Loucy (cell line): ENCODE data around the gene PRKX.
"Not testable (repeated sequence)": the region's sequence is repeated elsewhere in the genome, so short reads cannot be mapped to it uniquely, and the experiment has no call there.

Source experiments
- H2AFZ ChIP-seq: fragments of 200-600 bp; sonication (generic); 2 replicates; pipeline ENCODE4 v1.6.0; 2016; ENCODE audit warnings: antibody characterized with exemption, mild to moderate bottlenecking, low read length, moderate library complexity
- H3F3A ChIP-seq: fragments of 200-600 bp; 2 replicates; pipeline ENCODE4 v1.6.0; 2016; ENCODE audit warnings: antibody characterized with exemption, low read depth, mild to moderate bottlenecking
- H3K27me3 ChIP-seq: fragments of 200-600 bp; sonication (generic); 2 replicates; pipeline ENCODE4 v1.6.1; 2014; ENCODE audit warnings: low read length, mild to moderate bottlenecking; ENCODE audit not compliant: insufficient read depth, poor library complexity, severe bottlenecking
- H3K36me3 ChIP-seq: fragments of 200-600 bp; sonication (generic); 2 replicates; pipeline ENCODE4 v1.6.1; 2016; ENCODE audit warnings: low read length; ENCODE audit not compliant: insufficient read depth
- H3K4me1 ChIP-seq: fragments of 200-600 bp; sonication (generic); 2 replicates; pipeline ENCODE4 v1.5.1; 2014; ENCODE audit warnings: low read length, mild to moderate bottlenecking; ENCODE audit not compliant: insufficient read depth, poor library complexity, severe bottlenecking
- H3K4me2 ChIP-seq: fragments of 200-600 bp; sonication (generic); 2 replicates; pipeline ENCODE4 v1.6.0; 2014; ENCODE audit warnings: antibody characterized with exemption, low read length, low read depth, mild to moderate bottlenecking; ENCODE audit not compliant: poor library complexity, severe bottlenecking
- H3K4me3 ChIP-seq: fragments of 200-600 bp; sonication (generic); 2 replicates; pipeline ENCODE4 v1.5.1; 2014; ENCODE audit warnings: low read length, mild to moderate bottlenecking, mixed read lengths; ENCODE audit not compliant: poor library complexity, severe bottlenecking
- H3K79me2 ChIP-seq: fragments of 200-600 bp; sonication (generic); 2 replicates; pipeline ENCODE4 v1.6.1; 2014; ENCODE audit warnings: low read length; ENCODE audit not compliant: insufficient read depth
- H3K9ac ChIP-seq: fragments of 200-600 bp; sonication (generic); 2 replicates; pipeline ENCODE4 v1.6.0; 2014; ENCODE audit warnings: mild to moderate bottlenecking, low read depth, low read length, moderate library complexity; ENCODE audit not compliant: poor library complexity, severe bottlenecking
- H3K9me2 ChIP-seq: fragments of 200-600 bp; sonication (generic); replicated peaks from 2 replicates; pipeline ENCODE4 v1.6.1; 2016; ENCODE audit warnings: low read depth, low read length, mixed read lengths
- H3K9me3 ChIP-seq: fragments of 200-600 bp; sonication (generic); 2 replicates; pipeline ENCODE4 v1.6.1; 2014; ENCODE audit warnings: mild to moderate bottlenecking, antibody characterized with exemption, low read length, low read depth; ENCODE audit not compliant: insufficient read depth
- H4K20me1 ChIP-seq: fragments of 200-600 bp; sonication (generic); 2 replicates; pipeline ENCODE4 v1.6.0; 2014; ENCODE audit warnings: antibody characterized with exemption, low read length, mild to moderate bottlenecking; ENCODE audit not compliant: insufficient read depth, poor library complexity, severe bottlenecking
- CTCF ChIP-seq: fragments of 200-600 bp; sonication (generic); conservative IDR thresholded peaks from 2 replicates; pipeline ENCODE4 v1.5.1; 2014; ENCODE audit warnings: mild to moderate bottlenecking, antibody characterized with exemption, low read length
- EZH2phosphoT487 ChIP-seq: fragments of 200-600 bp; IDR thresholded peaks from 2 replicates; pipeline ENCODE4 v1.6.1; 2018; ENCODE audit warnings: antibody characterized with exemption, mild to moderate bottlenecking, moderate library complexity, borderline replicate concordance

PRKX gene

GRCh38 chrX:3735891-3736290 lies 22.4 kb upstream of the PRKX start:
- not testable (repeated sequence) for H4K20me1 ChIP-seq, H3K9ac ChIP-seq, H3K27me3 ChIP-seq, H3K79me2 ChIP-seq, H3K4me1 ChIP-seq, H3K4me3 ChIP-seq, H3K9me2 ChIP-seq, H3F3A ChIP-seq, H3K4me2 ChIP-seq, H3K9me3 ChIP-seq, H2AFZ ChIP-seq, H3K36me3 ChIP-seq

- not testable (repeated sequence) for H3K4me2 ChIP-seq, H4K20me1 ChIP-seq, H3K9me2 ChIP-seq, H3K27me3 ChIP-seq, H3K79me2 ChIP-seq, H3F3A ChIP-seq, H3K9me3 ChIP-seq, H3K36me3 ChIP-seq, H3K4me1 ChIP-seq, H3K9ac ChIP-seq, H2AFZ ChIP-seq, H3K4me3 ChIP-seq
Measured at GRCh38 chrX:3734456-3734855, 21.0 kb upstream of the PRKX start.

GRCh38 chrX:3733043-3733430 lies 19.6 kb upstream of the PRKX start:
- Histone ChIP-seq H3K27me3 (no peaks in the 10 kb centered on the region), H4K20me1 (no peaks in the 10 kb centered on the region), H3K9ac (no peak overlapping the region), H3K9me2 (no peaks in the 10 kb centered on the region), H3K79me2 (no peaks in the 10 kb centered on the region), H3K9me3 (no peaks in the 10 kb centered on the region), H3K36me3 (no peaks in the 10 kb centered on the region), H2AFZ (no peak overlapping the region), H3K4me2 (no peak overlapping the region), H3K4me3 (no peak overlapping the region), H3K4me1 (no peaks in the 10 kb centered on the region), H3F3A (no peaks in the 10 kb centered on the region)
- TF ChIP-seq CTCF: no peak
- no peak for TF ChIP-seq EZH2phosphoT487

- not testable (repeated sequence) for H3K4me1 ChIP-seq, H3K9me2 ChIP-seq, H2AFZ ChIP-seq, H3F3A ChIP-seq, H4K20me1 ChIP-seq, H3K4me2 ChIP-seq, H3K36me3 ChIP-seq, H3K27me3 ChIP-seq, H3K9ac ChIP-seq, H3K79me2 ChIP-seq, H3K9me3 ChIP-seq, H3K4me3 ChIP-seq
Measured at GRCh38 chrX:3732326-3733042, 19.0 kb upstream of the PRKX start.

- Histone ChIP-seq H3K9me3 (no peaks in the 10 kb centered on the region), H3K79me2 (no peaks in the 10 kb centered on the region), H3K9me2 (no peaks in the 10 kb centered on the region), H3K27me3 (no peaks in the 10 kb centered on the region), H3K9ac (no peak overlapping the region), H3F3A (no peaks in the 10 kb centered on the region), H3K4me3 (no peak overlapping the region), H3K36me3 (no peaks in the 10 kb centered on the region), H2AFZ (no peak overlapping the region), H4K20me1 (no peaks in the 10 kb centered on the region), H3K4me1 (no peaks in the 10 kb centered on the region), H3K4me2 (no peak overlapping the region)
- no peak for TF ChIP-seq CTCF
- TF ChIP-seq EZH2phosphoT487: no peak
Measured at GRCh38 chrX:3728454-3728853, 15.0 kb upstream of the PRKX start.

- H3K4me3 ChIP-seq, H3K79me2 ChIP-seq, H3K9ac ChIP-seq, H3F3A ChIP-seq, H3K36me3 ChIP-seq, H3K4me1 ChIP-seq, H2AFZ ChIP-seq, H3K9me2 ChIP-seq, H4K20me1 ChIP-seq, H3K4me2 ChIP-seq, H3K27me3 ChIP-seq, H3K9me3 ChIP-seq: not testable (repeated sequence)
Measured at GRCh38 chrX:3723460-3723859, 10.0 kb upstream of the PRKX start.
